OCI-LY7 (cell line): ENCODE data around the gene CCDC87.

Experiments used
- CTCF ChIP-seq: fragments of 200-600 bp; sonication (generic); conservative IDR thresholded peaks from 2 replicates; pipeline ENCODE4 v1.5.1; 2014; ENCODE audit warnings: mild to moderate bottlenecking, antibody characterized with exemption, low read length, moderate library complexity, mixed read lengths
- EZH2phosphoT487 ChIP-seq: fragments of 200-600 bp; sonication (generic); IDR thresholded peaks from 2 replicates; pipeline ENCODE4 v1.6.1; 2018; ENCODE audit warnings: low read depth, borderline replicate concordance, mild to moderate bottlenecking, mixed run types, antibody characterized with exemption, low read length, moderate library complexity, mixed read lengths

DNA sequence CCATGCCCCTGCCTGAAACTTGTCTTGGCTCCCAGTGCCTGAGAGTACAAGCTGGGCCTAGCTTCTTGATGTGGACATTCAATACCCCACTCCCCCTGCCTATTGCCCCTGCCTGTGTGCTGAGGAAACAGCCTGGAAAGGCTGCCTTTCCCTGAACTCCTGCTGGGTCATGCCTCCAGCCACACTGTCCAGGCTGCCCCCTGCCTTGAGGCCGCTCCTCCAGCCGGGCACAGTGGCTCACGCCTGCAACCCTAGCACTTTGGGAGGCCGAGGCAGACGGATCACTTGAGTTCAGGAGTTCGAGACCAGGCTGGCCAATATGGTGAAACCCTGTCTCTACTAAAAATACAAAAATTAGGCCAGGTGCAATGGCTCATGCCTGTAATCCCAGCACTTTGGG is 10.2 kb upstream of the CCDC87 start:
- TF ChIP-seq EZH2phosphoT487 (no peak), CTCF (no peak)
